GM18907 (cell line): ENCODE results near the gene HID1.
"Not testable (repeated sequence)": the region's sequence is repeated elsewhere in the genome, so short reads cannot be mapped to it uniquely, and the experiment has no call there.

ENCODE experiments used
- ATAC-seq: cut with Tn5 transposase; IDR thresholded peaks from one replicate; pipeline ENCODE4 v1.9.1; 2021; ENCODE audit warnings: mild to moderate bottlenecking, moderate library complexity; ENCODE audit not compliant: unreplicated experiment

Gene HID1

GRCh38 chr17:74971069-74971841, 1.3 kb downstream of the HID1 start:
- no peak for ATAC-seq

DNA sequence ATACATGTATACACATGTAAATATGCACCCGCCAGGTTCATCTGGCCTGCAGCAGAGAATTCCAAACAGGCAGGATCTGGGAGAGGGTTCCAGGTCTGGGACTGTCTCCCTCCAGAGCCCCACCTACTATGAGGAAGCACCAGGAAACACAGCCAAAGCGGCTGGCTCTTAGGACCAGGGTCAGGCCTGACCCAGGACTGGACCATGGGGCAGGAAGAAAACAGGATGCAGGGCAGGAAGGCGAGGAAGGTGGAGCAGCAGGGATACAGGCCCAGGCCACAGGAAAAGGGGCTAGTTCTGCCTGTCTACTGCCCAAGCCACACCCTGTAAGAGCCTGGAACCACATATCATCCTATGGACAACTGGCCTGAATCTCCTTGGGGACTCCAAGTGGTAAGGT, 2.2 kb downstream of the HID1 start:
- ATAC-seq, result no peak

GRCh38 chr17:74969501-74969900, 3.1 kb downstream of the HID1 start:
- not testable (repeated sequence) for ATAC-seq

- no peak for ATAC-seq
Observed at GRCh38 chr17:74968361-74968780, 4.2 kb downstream of the HID1 start.

DNA sequence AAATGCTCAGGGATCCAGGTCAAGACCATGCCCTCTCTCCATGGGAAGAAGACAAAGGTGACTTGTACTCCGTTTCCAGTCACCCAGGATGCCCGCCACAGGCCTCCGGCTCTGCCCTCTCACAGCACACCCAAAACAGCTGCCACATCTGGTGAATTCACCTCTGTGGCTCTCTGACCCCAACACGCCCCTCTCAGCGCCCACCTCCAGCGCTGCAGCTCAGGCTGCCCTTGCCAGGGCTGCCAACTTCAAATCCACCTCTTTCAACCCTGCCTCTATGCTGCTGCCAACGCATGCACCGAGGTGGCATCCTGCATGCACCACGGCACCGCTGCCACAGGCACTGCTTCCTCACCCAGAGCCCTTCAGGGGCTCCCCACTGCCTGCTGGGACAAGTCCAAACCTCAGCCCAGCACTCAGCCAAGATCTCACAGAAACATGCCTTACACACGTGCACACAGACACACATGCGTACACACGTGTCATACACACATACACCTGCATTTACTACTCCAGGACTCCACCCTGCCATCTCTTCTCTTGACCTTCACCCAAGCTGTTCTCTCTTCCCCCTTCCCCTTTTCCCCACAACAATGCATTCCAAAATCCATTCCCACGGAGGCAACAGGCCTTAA, 7.5 kb downstream of the HID1 start:
- ATAC-seq, result no peak

- no peak for ATAC-seq
Observed at GRCh38 chr17:74964246-74964761, 8.3 kb downstream of the HID1 start.

GRCh38 chr17:74963656-74964055, 8.9 kb downstream of the HID1 start:
- ATAC-seq, result no peak

GRCh38 chr17:74962622-74963394, 9.8 kb downstream of the HID1 start:
- ATAC-seq, result no peak

GRCh38 chr17:74961657-74962350, 10.8 kb downstream of the HID1 start:
- ATAC-seq, result no peak

DNA sequence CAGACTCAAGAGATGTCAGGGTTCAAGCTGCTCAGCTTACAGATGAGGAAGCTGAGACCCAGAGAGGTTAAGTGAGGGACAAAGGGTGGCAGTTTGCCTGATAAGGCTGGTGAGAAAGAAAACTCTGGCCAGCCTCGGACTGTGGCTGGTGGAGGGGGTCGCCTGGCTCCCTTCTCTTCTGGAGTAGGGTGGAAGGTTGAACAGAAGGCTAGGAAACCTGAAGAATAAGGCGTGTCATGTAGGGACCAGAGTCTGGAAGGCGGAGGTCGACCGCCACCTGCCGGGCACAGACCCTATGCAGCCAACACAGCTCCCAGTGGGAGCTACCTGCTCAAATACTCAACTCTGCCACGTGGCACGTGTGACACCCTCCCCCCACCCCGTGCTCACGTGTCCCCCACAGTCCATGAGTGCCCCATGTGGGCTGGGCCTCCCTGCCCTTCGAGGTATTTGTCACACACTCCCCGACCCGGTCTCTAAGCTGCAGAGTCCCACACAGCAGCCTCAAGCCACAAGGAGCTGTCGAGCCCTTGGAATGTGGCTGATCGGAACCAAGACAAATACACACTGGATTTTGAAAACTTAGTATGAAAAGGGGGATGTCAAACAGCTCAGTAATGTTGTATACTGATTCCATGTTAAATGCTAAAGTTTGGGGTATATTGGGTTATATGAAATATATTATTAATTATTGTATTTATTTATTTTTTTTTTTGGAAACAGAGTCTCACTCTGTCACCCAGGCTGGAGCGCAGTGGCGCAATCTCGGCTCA, 11.8 kb downstream of the HID1 start:
- ATAC-seq, result no peak

GRCh38 chr17:74959826-74960515, 12.6 kb downstream of the HID1 start:
- ATAC-seq, result no peak

GRCh38 chr17:74957935-74958740, 14.4 kb downstream of the HID1 start:
- ATAC-seq, result no peak

GRCh38 chr17:74956093-74956492, 16.5 kb downstream of the HID1 start:
- ATAC-seq, result no peak

- no peak for ATAC-seq
Observed at GRCh38 chr17:74954665-74955421, 17.7 kb downstream of the HID1 start.

- ATAC-seq, result no peak
Observed at GRCh38 chr17:74954115-74954514, 18.4 kb downstream of the HID1 start.

- ATAC-seq, result no peak
Observed at GRCh38 chr17:74953134-74953687, 19.3 kb downstream of the HID1 start.

DNA sequence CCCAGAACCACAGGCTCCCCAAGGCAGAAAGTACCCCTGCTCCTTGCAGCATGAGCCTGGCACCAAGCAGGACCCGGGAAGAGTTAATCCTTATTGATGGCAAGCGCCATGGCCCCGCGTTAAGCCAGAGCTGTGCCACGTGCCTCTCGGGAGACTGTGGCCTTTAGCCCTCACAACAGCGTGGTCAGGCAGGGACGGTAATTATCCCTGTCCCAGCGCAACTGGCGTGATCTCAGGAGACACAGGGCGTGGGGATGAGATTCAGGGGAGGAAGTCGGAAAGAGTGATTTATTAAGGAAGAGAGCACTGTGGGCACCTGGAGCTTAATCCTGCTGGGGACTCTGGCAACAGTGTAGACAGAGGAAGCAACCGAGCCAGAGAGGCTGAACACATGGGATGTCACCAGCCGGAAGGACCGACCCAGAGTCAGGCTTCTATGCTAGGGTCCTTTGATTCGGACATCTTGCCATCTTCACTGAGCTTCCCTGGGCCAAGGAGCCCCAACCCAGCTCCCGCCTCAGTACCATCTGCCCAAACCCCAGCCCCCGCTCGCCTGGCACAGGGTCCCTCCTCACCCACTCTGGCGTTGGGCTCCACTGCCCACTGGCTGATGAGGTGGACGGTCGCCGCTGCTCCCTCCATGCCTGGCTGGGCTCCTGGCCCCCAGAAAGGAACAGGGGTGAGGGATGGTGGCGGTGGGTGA, 20.0 kb downstream of the HID1 start:
- no peak for ATAC-seq
